ENCODE data around the gene KDM2A. TPM values are rescaled to one million over a fixed set of nuclear protein-coding genes. Genes with fewer than 3 reads are reported as not detected.
A peak's percentile ranks its signal among the peaks of the same experiment; 100 is the strongest.

Gene KDM2A
- total and polyA plus RNA-seq, 2 of the 13 experiments (the other 11 are each of a cell fraction or from before 2014, with no cell fraction given), result 31.3 to 31.4 TPM

DNA sequence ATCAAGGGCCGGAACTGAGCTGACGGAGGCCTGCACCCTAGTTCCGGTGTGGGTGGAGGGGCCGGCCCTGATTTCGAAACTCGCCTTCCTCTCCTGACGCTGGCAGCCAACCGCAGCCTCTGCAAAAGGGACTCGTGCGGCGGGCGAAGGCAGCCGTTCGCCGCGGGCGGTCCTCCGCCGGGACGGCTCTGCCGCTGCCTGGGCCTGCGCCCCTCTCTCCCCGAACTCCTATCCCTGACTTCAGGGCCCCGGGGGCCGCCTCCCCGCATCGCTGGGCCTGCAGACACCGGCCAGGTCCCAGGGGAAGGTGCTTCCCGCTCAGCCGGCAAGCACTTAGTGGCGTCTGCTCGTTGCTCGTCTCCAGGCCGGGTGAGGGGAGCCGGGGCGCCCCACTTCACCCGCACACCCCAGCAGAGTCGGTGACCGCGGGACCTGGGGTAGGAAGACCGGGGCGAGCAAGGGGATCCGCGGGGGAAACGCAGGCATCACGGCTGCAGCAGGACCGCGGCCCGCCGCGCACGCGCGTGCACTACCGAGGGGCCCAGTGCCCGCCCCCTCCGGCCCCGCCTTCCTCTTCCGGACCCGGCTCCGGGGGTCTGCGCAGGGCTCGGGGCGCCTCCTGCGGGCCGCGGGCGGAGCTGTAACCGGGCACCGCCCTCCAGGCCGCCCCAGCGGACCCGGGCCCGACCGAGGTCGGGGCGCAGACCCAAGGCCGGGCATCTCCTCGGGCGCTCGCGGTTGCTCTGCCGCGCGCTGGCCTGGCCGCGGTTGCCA is 169.6 kb downstream of the KDM2A start (continued):
- TF ChIP-seq MYPOP (CRISPR knock-in tag; IDR thresholded peaks at IDR 0.05) (0 out of 2 replicates have a peak, but pooled peaks have one; percentile 15), HBP1 (CRISPR knock-in tag; IDR thresholded peaks at IDR 0.05; ENCODE audit: low read depth) (peak; percentile 28; the same call in 1 of the 2 replicates), ZNF782 (CRISPR knock-in tag; IDR thresholded peaks at IDR 0.05; ENCODE audit: borderline replicate concordance) (peak; percentile 60; the same call in 1 of the 2 replicates), SMAD1 (CRISPR knock-in tag; IDR thresholded peaks at IDR 0.05; ENCODE audit: borderline replicate concordance, low read depth) (no peak; the same call in 1 of the 2 replicates), RBM22 (optimal IDR thresholded peaks at IDR 0.05; ENCODE audit: low read length) (peak; percentile 91), ZFAT (CRISPR knock-in tag; conservative IDR thresholded peaks at IDR 0.05) (0 out of 2 replicates have a peak, but pooled peaks have one; percentile 33), ARID4A (CRISPR knock-in tag; IDR thresholded peaks at IDR 0.05; ENCODE audit: borderline replicate concordance) (peak; percentile 93), POGZ (CRISPR knock-in tag; IDR thresholded peaks at IDR 0.05) (peak; percentile 54), STAT5B (CRISPR knock-in tag; IDR thresholded peaks at IDR 0.05) (no peak; the same call in none of the 2 replicates)
- TF ChIP-seq, protein P1, sequence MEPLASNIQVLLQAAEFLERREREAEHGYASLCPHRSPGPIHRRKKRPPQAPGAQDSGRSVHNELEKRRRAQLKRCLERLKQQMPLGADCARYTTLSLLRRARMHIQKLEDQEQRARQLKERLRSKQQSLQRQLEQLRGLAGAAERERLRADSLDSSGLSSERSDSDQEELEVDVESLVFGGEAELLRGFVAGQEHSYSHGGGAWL (CRISPR knock-in tag; IDR thresholded peaks at IDR 0.05), result peak; percentile 80
- TF ChIP-seq, protein P2, sequence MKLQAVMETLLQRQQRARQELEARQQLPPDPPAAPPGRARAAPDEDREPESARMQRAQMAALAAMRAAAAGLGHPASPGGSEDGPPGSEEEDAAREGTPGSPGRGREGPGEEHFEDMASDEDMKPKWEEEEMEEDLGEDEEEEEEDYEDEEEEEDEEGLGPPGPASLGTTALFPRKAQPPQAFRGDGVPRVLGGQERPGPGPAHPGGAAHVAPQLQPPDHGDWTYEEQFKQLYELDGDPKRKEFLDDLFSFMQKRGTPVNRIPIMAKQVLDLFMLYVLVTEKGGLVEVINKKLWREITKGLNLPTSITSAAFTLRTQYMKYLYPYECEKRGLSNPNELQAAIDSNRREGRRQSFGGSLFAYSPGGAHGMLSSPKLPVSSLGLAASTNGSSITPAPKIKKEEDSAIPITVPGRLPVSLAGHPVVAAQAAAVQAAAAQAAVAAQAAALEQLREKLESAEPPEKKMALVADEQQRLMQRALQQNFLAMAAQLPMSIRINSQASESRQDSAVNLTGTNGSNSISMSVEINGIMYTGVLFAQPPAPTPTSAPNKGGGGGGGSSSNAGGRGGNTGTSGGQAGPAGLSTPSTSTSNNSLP (IDR thresholded peaks at IDR 0.05; ENCODE audit: low read depth, low read length), result no peak
- TF ChIP-seq, protein P3, sequence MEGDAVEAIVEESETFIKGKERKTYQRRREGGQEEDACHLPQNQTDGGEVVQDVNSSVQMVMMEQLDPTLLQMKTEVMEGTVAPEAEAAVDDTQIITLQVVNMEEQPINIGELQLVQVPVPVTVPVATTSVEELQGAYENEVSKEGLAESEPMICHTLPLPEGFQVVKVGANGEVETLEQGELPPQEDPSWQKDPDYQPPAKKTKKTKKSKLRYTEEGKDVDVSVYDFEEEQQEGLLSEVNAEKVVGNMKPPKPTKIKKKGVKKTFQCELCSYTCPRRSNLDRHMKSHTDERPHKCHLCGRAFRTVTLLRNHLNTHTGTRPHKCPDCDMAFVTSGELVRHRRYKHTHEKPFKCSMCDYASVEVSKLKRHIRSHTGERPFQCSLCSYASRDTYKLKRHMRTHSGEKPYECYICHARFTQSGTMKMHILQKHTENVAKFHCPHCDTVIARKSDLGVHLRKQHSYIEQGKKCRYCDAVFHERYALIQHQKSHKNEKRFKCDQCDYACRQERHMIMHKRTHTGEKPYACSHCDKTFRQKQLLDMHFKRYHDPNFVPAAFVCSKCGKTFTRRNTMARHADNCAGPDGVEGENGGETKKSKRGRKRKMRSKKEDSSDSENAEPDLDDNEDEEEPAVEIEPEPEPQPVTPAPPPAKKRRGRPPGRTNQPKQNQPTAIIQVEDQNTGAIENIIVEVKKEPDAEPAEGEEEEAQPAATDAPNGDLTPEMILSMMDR (CRISPR knock-in tag; IDR thresholded peaks at IDR 0.05), result peak; percentile 74
